Fibroblast of lung (primary cell): Measurements from ENCODE around the gene PRODH2.

ENCODE experiments used
- CTCF ChIP-seq, 2 donors: IDR thresholded peaks in 1 of 2; conservative IDR thresholded peaks in 1 of 2; 1 replicate in 1 of 2; 2 replicates in 1 of 2; pipeline ENCODE4 v1.5.1; 2011 to 2012; ENCODE audit warnings: low read length in 2 of 2, control low read depth in 1 of 2, inconsistent platforms in 1 of 2, low read depth in 1 of 2, mild to moderate bottlenecking in 1 of 2
- EZH2 ChIP-seq: IDR thresholded peaks from 2 replicates; pipeline ENCODE4 v1.5.1; 2012; ENCODE audit warnings: low read length, control low read depth, mild to moderate bottlenecking; ENCODE audit errors: missing control alignments

- no peak for TF ChIP-seq CTCF (conservative IDR thresholded peaks at IDR 0.05 in 1 of 2, IDR thresholded peaks at IDR 0.05 in 1 of 2; ENCODE audit: low read depth in 1 of 2, low read length in 2 of 2)
- no peak for TF ChIP-seq EZH2
Measured at GRCh38 chr19:35790981-35791813, 21.4 kb downstream of the PRODH2 start.
